Vagina (tissue), 2 donors: Measurements from ENCODE around the gene SURF2.

ENCODE experiments used
- POLR2A ChIP-seq, 2 donors: fragments of 450-650 bp; IDR thresholded peaks; one replicate each; pipeline ENCODE4 v1.6.1; 2017; ENCODE audit warnings: antibody characterized with exemption in 2 of 2, mild to moderate bottlenecking in 2 of 2, moderate library complexity in 2 of 2
- POLR2AphosphoS5 ChIP-seq, 2 donors: sonication (generic); formaldehyde crosslinking; IDR thresholded peaks; one replicate each; pipeline ENCODE4 v1.9.0; 2017; ENCODE audit warnings: antibody characterized with exemption in 2 of 2, mild to moderate bottlenecking in 2 of 2, low read depth in 1 of 2; ENCODE audit not compliant: insufficient read depth in 1 of 2
- TF ChIP-seq, protein P1 (sequence below), 3 experiments: fragments of 450-650 bp in 2 of 3; fragments of 200-600 bp in 1 of 3; sonication (generic) in 1 of 3; IDR thresholded peaks; one replicate each; pipeline ENCODE4 v1.5.1; 2017 to 2019; ENCODE audit warnings: antibody characterized with exemption in 3 of 3, mild to moderate bottlenecking in 2 of 3, moderate library complexity in 2 of 3

GRCh38 chr9:133390713-133391112 is 34.4 kb downstream of the SURF2 start:
- TF ChIP-seq, protein P1, sequence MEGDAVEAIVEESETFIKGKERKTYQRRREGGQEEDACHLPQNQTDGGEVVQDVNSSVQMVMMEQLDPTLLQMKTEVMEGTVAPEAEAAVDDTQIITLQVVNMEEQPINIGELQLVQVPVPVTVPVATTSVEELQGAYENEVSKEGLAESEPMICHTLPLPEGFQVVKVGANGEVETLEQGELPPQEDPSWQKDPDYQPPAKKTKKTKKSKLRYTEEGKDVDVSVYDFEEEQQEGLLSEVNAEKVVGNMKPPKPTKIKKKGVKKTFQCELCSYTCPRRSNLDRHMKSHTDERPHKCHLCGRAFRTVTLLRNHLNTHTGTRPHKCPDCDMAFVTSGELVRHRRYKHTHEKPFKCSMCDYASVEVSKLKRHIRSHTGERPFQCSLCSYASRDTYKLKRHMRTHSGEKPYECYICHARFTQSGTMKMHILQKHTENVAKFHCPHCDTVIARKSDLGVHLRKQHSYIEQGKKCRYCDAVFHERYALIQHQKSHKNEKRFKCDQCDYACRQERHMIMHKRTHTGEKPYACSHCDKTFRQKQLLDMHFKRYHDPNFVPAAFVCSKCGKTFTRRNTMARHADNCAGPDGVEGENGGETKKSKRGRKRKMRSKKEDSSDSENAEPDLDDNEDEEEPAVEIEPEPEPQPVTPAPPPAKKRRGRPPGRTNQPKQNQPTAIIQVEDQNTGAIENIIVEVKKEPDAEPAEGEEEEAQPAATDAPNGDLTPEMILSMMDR (IDR thresholded peaks at IDR 0.05) = no peak
- no peak for TF ChIP-seq POLR2AphosphoS5 (IDR thresholded peaks at IDR 0.05; ENCODE audit: insufficient read depth in 1 of 2, low read depth in 1 of 2)
- no peak for TF ChIP-seq POLR2A (IDR thresholded peaks at IDR 0.05)
